ENCODE results near the gene PLXND1. TPM values are rescaled to one million over a fixed set of nuclear protein-coding genes. Genes with fewer than 3 reads are reported as not detected.

PLXND1 gene
- total and polyA plus RNA-seq, 2 donors from 2014 or later: 67.0 to 152 TPM

- FAIRE-seq (no peak), DNase-seq (no peak)
- Histone ChIP-seq H3K27ac (ENCODE audit: low read depth in 2 of 2, low read length in 2 of 2) (no peak overlapping the region), H3K4me3 (ENCODE audit: low read length in 3 of 3) (no peak overlapping the region), H3K9me3 (ENCODE audit: control insufficient read depth in 2 of 3, insufficient read depth in 1 of 3, low read length in 3 of 3) (no peaks in the 10 kb centered on the region), H3K4me1 (ENCODE audit: control insufficient read depth in 2 of 3, insufficient read depth in 2 of 3, low read depth in 1 of 3, low read length in 3 of 3) (peaks cover 0 to 4% (median 0%) of the 10 kb centered on the region in 3 donors), H3K27me3 (ENCODE audit: control insufficient read depth, insufficient read depth, low read length) (no peaks in the 10 kb centered on the region), H3K36me3 (ENCODE audit: control insufficient read depth in 2 of 3, insufficient read depth in 3 of 3, low read length in 3 of 3) (no peaks in the 10 kb centered on the region), H3K9ac (ENCODE audit: low read length in 3 of 3) (no peak overlapping the region)
- no peak for TF ChIP-seq CTCF (IDR thresholded peaks at IDR 0.05; ENCODE audit: borderline replicate concordance, extremely low read depth, insufficient read depth)
- intact Hi-C loops (cut with DNase I): no loop called here
These were observed 54.0 kb downstream of the PLXND1 start for GRCh38 chr3:129552287-129553050.

- no peak for FAIRE-seq
- DNase-seq: no peak
- peaks cover 0 to 2% (median 0%) of the 10 kb centered on the region in 3 donors for H3K4me1 ChIP-seq (ENCODE audit: control insufficient read depth in 2 of 3, insufficient read depth in 2 of 3, low read depth in 1 of 3, low read length in 3 of 3)
- no peak overlapping the region for H3K4me3 ChIP-seq (ENCODE audit: low read length in 3 of 3)
- H3K27me3 ChIP-seq (ENCODE audit: control insufficient read depth, insufficient read depth, low read length): no peaks in the 10 kb centered on the region
- H3K36me3 ChIP-seq (ENCODE audit: control insufficient read depth in 2 of 3, insufficient read depth in 3 of 3, low read length in 3 of 3): no peaks in the 10 kb centered on the region
- H3K9me3 ChIP-seq (ENCODE audit: control insufficient read depth in 2 of 3, insufficient read depth in 1 of 3, low read length in 3 of 3): no peaks in the 10 kb centered on the region
- intact Hi-C loops (cut with DNase I): no loop called here
- no peak overlapping the region for H3K9ac ChIP-seq (ENCODE audit: low read length in 3 of 3)
- no peak overlapping the region for H3K27ac ChIP-seq (ENCODE audit: low read depth in 2 of 2, low read length in 2 of 2)
- no peak for TF ChIP-seq CTCF (IDR thresholded peaks at IDR 0.05; ENCODE audit: borderline replicate concordance, extremely low read depth, insufficient read depth)
These were observed 56.7 kb downstream of the PLXND1 start for GRCh38 chr3:129549805-129550204.

DNA sequence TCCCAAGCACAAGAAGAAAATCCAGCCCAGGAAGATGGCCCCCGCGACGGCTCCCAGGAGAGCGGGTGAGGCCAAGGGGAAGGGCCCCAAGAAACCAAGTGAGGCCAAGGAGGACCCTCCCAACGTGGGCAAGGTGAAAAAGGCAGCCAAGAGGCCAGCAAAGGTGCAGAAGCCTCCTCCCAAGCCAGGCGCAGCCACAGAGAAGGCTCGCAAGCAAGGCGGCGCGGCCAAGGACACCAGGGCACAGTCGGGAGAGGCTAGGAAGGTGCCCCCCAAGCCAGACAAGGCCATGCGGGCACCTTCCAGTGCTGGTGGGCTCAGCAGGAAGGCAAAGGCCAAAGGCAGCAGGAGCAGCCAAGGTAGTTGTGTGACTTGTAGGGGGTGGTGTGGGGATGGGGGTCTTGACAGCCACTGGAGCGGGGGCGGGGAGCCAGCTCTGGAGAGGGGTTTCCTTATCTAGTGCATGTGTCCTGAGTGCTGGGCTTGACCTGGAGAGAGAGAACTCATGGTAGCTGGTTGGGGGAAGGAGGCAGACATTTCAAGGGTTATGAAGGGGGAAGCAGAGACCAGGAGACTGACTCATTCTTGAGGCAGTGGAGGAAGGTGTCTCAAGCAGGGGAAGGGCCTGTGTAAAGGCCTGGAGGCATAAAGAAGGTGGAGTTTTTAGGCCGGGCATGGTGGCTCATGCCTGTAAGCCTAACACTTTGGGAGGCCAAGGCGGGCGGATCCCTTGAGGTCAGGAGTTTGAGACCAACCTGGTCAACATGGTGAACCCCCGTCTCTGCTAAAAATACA lies 57.3 kb downstream of the PLXND1 start:
- no peaks in the 10 kb centered on the region for H3K4me1 ChIP-seq (ENCODE audit: control insufficient read depth in 2 of 3, insufficient read depth in 2 of 3, low read depth in 1 of 3, low read length in 3 of 3)
- intact Hi-C loops (cut with DNase I): no loop called here
- no peak overlapping the region for H3K4me3 ChIP-seq (ENCODE audit: low read length in 3 of 3)
- no peaks in the 10 kb centered on the region for H3K9me3 ChIP-seq (ENCODE audit: control insufficient read depth in 2 of 3, insufficient read depth in 1 of 3, low read length in 3 of 3)
- H3K27me3 ChIP-seq (ENCODE audit: control insufficient read depth, insufficient read depth, low read length): no peaks in the 10 kb centered on the region
- no peak overlapping the region for H3K27ac ChIP-seq (ENCODE audit: low read depth in 2 of 2, low read length in 2 of 2)
- FAIRE-seq: no peak
- no peak for DNase-seq
- H3K9ac ChIP-seq (ENCODE audit: low read length in 3 of 3): no peak overlapping the region
- no peak for TF ChIP-seq CTCF (IDR thresholded peaks at IDR 0.05; ENCODE audit: borderline replicate concordance, extremely low read depth, insufficient read depth)
- no peaks in the 10 kb centered on the region for H3K36me3 ChIP-seq (ENCODE audit: control insufficient read depth in 2 of 3, insufficient read depth in 3 of 3, low read length in 3 of 3)

All from kidney (tissue), 14 donors.